WERI-Rb-1 (cell line): ENCODE data around the gene KCTD2.
A peak's percentile ranks its signal among the peaks of the same experiment; 100 is the strongest.
"Not testable (repeated sequence)": the region's sequence is repeated elsewhere in the genome, so short reads cannot be mapped to it uniquely, and the experiment has no call there.

ENCODE experiments used
- DNase-seq: peaks from one replicate; pipeline ENCODE4 v3.0.0-alpha.2; 2020
- H3K27ac ChIP-seq: fragments of 250-450 bp; sonication (Bioruptor Pico); 2 replicates; pipeline ENCODE4 v1.5.1; 2020; ENCODE audit warnings: mild to moderate bottlenecking, moderate library complexity
- H3K27me3 ChIP-seq: fragments of 250-450 bp; sonication (Bioruptor Pico); 2 replicates; pipeline ENCODE4 v1.5.1; 2021; ENCODE audit warnings: mild to moderate bottlenecking, low read depth, moderate library complexity; ENCODE audit not compliant: insufficient read depth, severe bottlenecking
- H3K36me3 ChIP-seq: fragments of 250-450 bp; sonication (Bioruptor Pico); 2 replicates; pipeline ENCODE4 v1.5.1; 2020; ENCODE audit warnings: mild to moderate bottlenecking, moderate library complexity
- H3K4me3 ChIP-seq: 2 replicates; pipeline ENCODE4 v1.5.1; 2011; ENCODE audit warnings: low read depth, mild to moderate bottlenecking, control low read depth, low read length
- H3K9me3 ChIP-seq: fragments of 250-450 bp; sonication (Bioruptor Pico); 2 replicates; pipeline ENCODE4 v1.5.1; 2021; ENCODE audit warnings: mild to moderate bottlenecking, moderate library complexity; ENCODE audit not compliant: severe bottlenecking
- TF ChIP-seq, protein P1 (sequence below): IDR thresholded peaks from 2 replicates; pipeline ENCODE4 v1.5.1; 2011; ENCODE audit warnings: low read depth, mild to moderate bottlenecking, control low read depth, inconsistent platforms, low read length

The KCTD2 gene

DNA sequence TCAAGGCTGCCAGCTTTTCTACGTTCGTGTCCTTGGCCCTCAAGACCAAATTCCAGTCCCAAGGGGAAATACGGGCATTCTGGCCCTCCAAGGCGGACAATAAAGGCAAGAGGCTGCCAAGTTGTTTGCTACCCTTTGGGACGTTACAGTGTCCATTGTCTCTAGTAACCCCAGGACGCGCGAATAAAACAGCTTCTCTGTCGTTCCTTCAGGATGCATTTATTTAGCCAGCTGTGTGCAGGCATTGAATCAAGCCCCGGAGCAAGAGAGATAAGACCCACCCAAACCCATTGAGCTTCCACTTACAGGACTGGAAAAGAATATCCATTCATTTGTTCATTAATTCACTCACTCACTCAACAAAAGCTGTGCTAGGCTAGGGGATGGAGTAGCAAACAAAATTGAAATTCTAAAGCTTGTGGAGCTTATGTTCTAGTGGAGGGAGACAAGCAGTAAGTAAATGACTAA, 33.9 kb upstream of the KCTD2 start:
- Histone ChIP-seq H3K27me3 (no peaks in the 10 kb centered on the region), H3K27ac (peak overlapping the region; percentile 90), H3K4me3 (peak overlapping the region; percentile 75), H3K9me3 (no peaks in the 10 kb centered on the region), H3K36me3 (no peaks in the 10 kb centered on the region; the same call in 1 of the 2 replicates)
- TF ChIP-seq, protein P1, sequence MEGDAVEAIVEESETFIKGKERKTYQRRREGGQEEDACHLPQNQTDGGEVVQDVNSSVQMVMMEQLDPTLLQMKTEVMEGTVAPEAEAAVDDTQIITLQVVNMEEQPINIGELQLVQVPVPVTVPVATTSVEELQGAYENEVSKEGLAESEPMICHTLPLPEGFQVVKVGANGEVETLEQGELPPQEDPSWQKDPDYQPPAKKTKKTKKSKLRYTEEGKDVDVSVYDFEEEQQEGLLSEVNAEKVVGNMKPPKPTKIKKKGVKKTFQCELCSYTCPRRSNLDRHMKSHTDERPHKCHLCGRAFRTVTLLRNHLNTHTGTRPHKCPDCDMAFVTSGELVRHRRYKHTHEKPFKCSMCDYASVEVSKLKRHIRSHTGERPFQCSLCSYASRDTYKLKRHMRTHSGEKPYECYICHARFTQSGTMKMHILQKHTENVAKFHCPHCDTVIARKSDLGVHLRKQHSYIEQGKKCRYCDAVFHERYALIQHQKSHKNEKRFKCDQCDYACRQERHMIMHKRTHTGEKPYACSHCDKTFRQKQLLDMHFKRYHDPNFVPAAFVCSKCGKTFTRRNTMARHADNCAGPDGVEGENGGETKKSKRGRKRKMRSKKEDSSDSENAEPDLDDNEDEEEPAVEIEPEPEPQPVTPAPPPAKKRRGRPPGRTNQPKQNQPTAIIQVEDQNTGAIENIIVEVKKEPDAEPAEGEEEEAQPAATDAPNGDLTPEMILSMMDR = no peak
- DNase-seq = no peak

DNA sequence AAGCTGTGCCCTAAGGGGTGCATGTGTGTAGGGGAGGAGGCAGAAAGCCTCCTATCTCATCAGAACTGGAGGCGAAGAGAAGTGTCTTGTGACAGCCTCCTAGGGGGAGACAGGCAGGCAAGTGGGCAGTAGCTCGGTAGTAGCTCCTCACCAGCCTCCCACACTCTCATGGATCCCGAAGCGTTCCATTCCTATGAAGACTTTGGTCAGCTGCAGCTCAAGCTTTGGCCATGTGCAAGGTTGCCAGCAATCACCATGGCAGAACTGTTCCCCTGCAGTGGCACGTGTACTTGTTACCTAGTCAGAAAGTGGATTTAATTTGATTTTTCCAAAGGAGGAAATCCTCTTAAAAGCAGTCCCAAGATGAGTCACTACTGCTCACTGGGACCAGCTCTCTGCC, 27.9 kb upstream of the KCTD2 start:
- Histone ChIP-seq H3K27ac (peak overlapping the region; percentile 75), H3K9me3 (no peaks in the 10 kb centered on the region), H3K27me3 (no peaks in the 10 kb centered on the region), H3K36me3 (peaks cover 27% of the 10 kb centered on the region), H3K4me3 (peak overlapping the region; percentile 13)
- peak; percentile 31 for DNase-seq
- TF ChIP-seq, protein P1 = 0 out of 2 replicates have a peak, but pooled peaks have one; percentile 7

DNA sequence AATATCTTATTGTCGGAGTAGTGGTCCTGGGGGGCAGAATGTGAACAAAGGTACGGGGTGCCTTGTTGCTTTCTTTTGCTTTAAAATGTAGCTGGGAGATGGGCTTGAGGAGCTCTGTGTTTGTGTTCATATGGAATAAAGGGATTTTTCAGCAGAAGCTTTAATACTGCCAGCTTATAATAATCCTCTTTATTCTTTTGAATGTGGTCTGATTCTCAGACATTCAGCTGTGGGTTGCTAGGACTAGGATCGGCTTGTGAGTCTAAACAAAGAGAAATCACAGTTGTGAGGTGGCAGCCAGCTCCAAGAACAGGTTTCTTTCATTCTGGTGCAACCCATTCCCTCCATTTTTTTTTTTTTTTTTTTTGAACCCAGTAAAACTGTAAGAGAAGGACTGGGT, 27.3 kb upstream of the KCTD2 start:
- peak; percentile 32 for DNase-seq
- Histone ChIP-seq H3K27ac (peak overlapping the region; percentile 75), H3K9me3 (no peaks in the 10 kb centered on the region), H3K36me3 (peaks cover 27% of the 10 kb centered on the region), H3K4me3 (peak overlapping the region; percentile 13), H3K27me3 (no peaks in the 10 kb centered on the region)
- TF ChIP-seq, protein P1 = no peak

DNA sequence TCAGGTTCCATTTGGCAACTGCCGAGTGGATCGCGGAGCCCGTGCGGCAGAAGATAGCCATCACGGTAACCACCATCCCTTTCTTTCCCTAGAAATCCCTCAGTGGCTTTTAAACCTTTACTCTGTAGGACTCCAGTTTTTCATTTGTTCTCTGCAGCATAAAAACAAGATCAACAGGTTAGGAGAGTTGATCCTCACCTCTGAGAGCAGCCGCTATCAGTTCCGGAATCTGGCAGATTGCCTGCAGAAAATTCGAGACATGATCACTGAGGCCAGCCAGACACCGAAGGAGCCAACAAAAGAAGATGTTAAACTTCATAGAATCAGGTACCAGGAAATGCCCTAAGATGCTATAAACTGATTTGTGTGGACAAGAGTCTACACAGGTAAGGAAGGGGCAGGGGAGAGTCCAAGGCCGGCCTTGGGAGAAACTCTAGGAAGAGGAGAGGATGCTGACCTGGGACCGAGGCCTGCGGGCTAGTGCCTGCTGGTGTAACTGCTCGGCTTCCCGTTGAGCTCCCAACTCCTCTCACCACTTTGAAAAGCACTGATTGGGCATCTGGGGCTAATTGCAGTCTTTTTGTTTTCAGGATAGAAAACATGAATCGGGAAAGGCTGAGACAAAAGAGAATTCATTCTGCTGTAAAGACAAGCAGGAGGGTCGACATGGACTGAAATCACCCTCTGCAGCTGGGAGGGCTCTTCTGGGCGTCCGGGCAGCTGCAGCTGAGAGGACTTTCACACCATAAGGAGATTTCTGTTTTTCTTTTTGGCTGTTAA, 26.5 kb upstream of the KCTD2 start:
- Histone ChIP-seq H3K9me3 (peaks cover 7% of the 10 kb centered on the region), H3K36me3 (peaks cover 27% of the 10 kb centered on the region), H3K27ac (peak overlapping the region; percentile 75), H3K4me3 (no peak overlapping the region), H3K27me3 (no peaks in the 10 kb centered on the region)
- TF ChIP-seq, protein P1 = no peak
- DNase-seq = no peak

DNA sequence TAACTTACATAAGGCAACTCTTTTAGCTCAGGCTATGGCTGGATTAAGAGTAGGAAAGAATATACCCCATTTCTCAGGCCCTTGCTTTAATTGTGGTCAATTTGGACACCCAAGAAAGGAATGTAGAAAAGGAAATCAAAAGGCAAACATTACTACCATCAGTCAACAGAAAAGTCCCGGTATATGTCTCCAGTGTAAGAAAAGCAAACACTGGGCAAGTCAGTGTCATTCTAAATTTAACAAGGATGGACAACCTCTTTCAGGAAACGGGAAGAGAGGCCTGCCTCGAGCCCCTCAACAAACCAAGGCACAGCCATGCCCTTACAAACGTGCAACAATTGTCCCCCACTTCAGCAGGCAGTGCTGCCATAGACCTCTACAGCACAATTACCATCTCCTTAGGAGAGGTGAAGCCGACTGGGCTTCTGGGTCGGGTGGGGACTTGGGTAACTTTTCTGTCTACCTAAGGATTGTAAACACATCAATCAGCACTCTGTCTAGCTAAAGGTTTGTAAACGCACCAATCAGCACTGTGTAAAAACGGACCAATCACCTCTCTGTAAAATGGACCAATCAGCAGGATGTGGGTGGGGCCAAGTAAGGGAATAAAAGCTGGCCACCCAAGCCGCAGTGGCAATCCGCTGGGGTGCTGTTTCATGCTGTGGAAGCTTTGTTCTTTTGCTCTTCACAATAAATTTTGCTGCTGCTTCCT, 22.2 kb upstream of the KCTD2 start:
- H3K9me3 ChIP-seq = peaks cover 20% of the 10 kb centered on the region
- H3K36me3 ChIP-seq = peaks cover 27% of the 10 kb centered on the region
- no peaks in the 10 kb centered on the region for H3K27me3 ChIP-seq
- no peak overlapping the region for H3K4me3 ChIP-seq
- TF ChIP-seq, protein P1 = no peak
- no peak overlapping the region for H3K27ac ChIP-seq
- no peak for DNase-seq

DNA sequence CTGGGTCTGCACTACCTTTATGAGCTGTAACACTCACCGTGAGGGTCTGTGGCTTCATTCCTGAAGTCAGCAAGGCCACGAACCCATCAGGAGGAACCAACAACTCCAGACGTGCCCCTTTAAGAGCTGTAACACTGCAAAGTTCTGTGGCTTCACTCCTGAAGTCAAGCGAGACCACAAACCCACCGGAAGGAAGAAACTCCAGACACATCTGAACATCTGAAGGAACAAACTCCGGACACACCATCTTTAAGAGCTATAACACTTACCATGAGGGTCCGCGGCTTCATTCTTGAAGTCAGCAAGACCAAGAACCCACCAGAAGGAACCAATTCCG, 21.7 kb upstream of the KCTD2 start:
- H3K27me3 ChIP-seq, DNase-seq, H3K4me3 ChIP-seq, H3K27ac ChIP-seq: not testable (repeated sequence)
- H3K36me3 ChIP-seq = peaks cover 24% of the 10 kb centered on the region
- peaks cover 25% of the 10 kb centered on the region for H3K9me3 ChIP-seq

DNA sequence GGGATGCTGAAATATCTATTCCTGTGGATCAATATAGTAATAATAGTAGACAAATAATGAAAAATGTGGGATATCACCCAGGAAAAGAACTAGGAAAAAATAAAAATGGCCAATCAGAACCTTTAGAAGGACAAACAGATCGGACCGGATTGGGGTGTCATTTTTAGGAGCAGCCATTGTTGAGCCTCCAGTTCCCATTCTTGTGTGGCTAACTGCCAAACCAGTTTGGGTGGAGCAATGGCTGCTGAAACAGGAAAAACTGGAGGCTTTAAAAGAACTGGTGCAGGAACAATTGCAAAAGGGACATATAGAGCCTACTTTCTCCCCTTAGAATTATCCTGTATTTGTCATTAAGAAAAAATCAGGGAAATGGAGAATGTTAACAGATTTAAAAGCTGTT, 20.4 kb upstream of the KCTD2 start:
- not testable (repeated sequence) for DNase-seq, H3K27ac ChIP-seq, H3K4me3 ChIP-seq, H3K27me3 ChIP-seq
- Histone ChIP-seq H3K36me3 (peaks cover 12% of the 10 kb centered on the region), H3K9me3 (peaks cover 26% of the 10 kb centered on the region)
